Colonic mucosa (tissue), 4 donors: ENCODE results near the gene BICRAL. TPM values are rescaled to one million over a fixed set of nuclear protein-coding genes. Genes with fewer than 3 reads are reported as not detected.
"Not testable (repeated sequence)": the region's sequence is repeated elsewhere in the genome, so short reads cannot be mapped to it uniquely, and the experiment has no call there.

Source experiments
- DNase-seq: peaks from one replicate; pipeline ENCODE4 v3.0.0-alpha.2; 2020
- H3K27ac ChIP-seq: fragments of 200-600 bp; one replicate; pipeline ENCODE4 v1.8.0; 2021
- H3K27me3 ChIP-seq: fragments of 200-600 bp; one replicate; pipeline ENCODE4 v1.8.0; 2021
- H3K36me3 ChIP-seq: fragments of 200-600 bp; one replicate; pipeline ENCODE4 v1.8.0; 2021
- H3K4me1 ChIP-seq: fragments of 200-600 bp; one replicate; pipeline ENCODE4 v1.8.0; 2021; ENCODE audit warnings: mild to moderate bottlenecking
- H3K4me3 ChIP-seq: fragments of 200-600 bp; one replicate; pipeline ENCODE4 v1.8.0; 2021
- H3K9ac ChIP-seq, 2 donors: one replicate each; pipeline ENCODE4 v1.7.0; 2013; ENCODE audit warnings: control low read depth in 2 of 2, low read depth in 2 of 2, low read length in 2 of 2
- H3K9me3 ChIP-seq: fragments of 200-600 bp; one replicate; pipeline ENCODE4 v1.8.0; 2021
- intact Hi-C: fragments of 100-400 bp; cut with DNase I; formaldehyde crosslinking; loops from one replicate; pipeline ENCODE4 v1.14.1; 2022
- total RNA-seq, 2 donors: library from RNA; stranded (reverse); fragmentation: NEBNext Ultra II Directional in 1 of 2; extraction: Animal tissue kit (Norgen Biotek cat#: 25700) in 1 of 2; gene quantifications; one replicate each; pipeline ENCODE4 v1.2.1, GENCODE V29; 2021
- TF ChIP-seq, protein P1 (sequence below): fragments of 200-600 bp; IDR thresholded peaks from one replicate; pipeline ENCODE4 v1.8.0; 2022; ENCODE audit warnings: antibody characterized with exemption, mild to moderate bottlenecking
- donor health status: healthy.
- donor health status: DM: no; HTN: no; CAD: no.
- donor health status: DM: no; HTN: no; CAD: no.

BICRAL gene, protein sequence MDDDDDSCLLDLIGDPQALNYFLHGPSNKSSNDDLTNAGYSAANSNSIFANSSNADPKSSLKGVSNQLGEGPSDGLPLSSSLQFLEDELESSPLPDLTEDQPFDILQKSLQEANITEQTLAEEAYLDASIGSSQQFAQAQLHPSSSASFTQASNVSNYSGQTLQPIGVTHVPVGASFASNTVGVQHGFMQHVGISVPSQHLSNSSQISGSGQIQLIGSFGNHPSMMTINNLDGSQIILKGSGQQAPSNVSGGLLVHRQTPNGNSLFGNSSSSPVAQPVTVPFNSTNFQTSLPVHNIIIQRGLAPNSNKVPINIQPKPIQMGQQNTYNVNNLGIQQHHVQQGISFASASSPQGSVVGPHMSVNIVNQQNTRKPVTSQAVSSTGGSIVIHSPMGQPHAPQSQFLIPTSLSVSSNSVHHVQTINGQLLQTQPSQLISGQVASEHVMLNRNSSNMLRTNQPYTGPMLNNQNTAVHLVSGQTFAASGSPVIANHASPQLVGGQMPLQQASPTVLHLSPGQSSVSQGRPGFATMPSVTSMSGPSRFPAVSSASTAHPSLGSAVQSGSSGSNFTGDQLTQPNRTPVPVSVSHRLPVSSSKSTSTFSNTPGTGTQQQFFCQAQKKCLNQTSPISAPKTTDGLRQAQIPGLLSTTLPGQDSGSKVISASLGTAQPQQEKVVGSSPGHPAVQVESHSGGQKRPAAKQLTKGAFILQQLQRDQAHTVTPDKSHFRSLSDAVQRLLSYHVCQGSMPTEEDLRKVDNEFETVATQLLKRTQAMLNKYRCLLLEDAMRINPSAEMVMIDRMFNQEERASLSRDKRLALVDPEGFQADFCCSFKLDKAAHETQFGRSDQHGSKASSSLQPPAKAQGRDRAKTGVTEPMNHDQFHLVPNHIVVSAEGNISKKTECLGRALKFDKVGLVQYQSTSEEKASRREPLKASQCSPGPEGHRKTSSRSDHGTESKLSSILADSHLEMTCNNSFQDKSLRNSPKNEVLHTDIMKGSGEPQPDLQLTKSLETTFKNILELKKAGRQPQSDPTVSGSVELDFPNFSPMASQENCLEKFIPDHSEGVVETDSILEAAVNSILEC
- total RNA-seq: 10 to 100 TPM; 11.5 to 15.3 TPM

DNA sequence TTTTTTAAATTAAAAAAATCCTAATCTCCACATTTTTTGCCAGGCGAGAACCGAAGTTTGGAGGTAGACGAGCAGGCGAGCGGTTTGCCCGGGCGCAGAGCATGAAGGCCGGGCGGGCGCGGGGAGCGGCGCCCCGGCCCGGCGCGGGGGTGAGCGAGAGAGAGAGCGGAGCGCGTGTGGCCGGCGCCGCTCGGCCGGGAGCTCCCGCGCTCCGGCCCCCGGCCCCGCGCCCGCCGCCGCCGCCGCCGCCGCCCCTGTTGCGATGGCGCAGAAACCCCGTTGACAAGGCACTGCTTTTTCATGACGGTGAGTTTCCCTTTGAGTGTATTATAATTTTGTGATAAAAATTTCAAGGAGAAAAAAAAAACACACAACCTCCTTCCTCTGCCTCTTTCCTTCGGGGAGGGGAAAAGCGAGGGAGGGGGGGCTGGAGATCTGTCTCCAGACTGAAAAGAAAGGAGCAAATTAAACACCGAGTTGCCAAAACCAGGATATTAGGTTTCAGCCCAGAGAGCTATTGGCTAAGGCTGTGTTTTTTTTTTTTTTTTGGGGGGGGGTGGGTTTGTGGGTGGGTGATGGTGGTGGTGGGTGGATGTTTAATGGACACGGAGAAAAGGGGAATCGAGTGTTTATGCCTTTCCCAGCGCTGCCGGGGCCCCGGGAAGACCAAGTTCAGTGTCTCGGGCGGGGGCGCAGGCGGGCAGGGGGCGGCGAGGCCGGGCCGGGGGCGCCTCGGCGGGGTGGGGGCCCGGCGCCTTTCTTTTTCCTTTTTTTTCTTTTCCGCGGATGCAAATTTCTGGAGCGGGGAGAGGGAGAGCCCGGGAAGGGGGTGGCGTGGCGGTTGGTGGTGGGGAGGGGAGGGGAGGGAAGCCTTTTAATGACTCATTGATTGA is at the start of gene BICRAL:
BICRAL (plus strand) TSS at position 257 of the 893 bp plus-strand sequence. CDS start 39,971 bp downstream, outside the sequence.
- peak; percentile 62 for DNase-seq
- intact Hi-C loops: loop anchor here (10.0 kb wide), 1 partner anchor 63 kb away; no protein-coding TSS in a partner anchor
- Histone ChIP-seq H3K27ac (peak within 1 kb of the TSS; percentile 100), H3K36me3 (no peaks in the 10 kb centered on the region), H3K4me1 (peaks cover 9% of the 10 kb centered on the region), H3K4me3 (peak within 1 kb of the TSS; percentile 86), H3K27me3 (no peaks in the 10 kb centered on the region), H3K9ac (peak within 1 kb of the TSS; percentile 97 to 100), H3K9me3 (no peaks in the 10 kb centered on the region)
- TF ChIP-seq, protein P1, sequence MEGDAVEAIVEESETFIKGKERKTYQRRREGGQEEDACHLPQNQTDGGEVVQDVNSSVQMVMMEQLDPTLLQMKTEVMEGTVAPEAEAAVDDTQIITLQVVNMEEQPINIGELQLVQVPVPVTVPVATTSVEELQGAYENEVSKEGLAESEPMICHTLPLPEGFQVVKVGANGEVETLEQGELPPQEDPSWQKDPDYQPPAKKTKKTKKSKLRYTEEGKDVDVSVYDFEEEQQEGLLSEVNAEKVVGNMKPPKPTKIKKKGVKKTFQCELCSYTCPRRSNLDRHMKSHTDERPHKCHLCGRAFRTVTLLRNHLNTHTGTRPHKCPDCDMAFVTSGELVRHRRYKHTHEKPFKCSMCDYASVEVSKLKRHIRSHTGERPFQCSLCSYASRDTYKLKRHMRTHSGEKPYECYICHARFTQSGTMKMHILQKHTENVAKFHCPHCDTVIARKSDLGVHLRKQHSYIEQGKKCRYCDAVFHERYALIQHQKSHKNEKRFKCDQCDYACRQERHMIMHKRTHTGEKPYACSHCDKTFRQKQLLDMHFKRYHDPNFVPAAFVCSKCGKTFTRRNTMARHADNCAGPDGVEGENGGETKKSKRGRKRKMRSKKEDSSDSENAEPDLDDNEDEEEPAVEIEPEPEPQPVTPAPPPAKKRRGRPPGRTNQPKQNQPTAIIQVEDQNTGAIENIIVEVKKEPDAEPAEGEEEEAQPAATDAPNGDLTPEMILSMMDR: no peak

DNA sequence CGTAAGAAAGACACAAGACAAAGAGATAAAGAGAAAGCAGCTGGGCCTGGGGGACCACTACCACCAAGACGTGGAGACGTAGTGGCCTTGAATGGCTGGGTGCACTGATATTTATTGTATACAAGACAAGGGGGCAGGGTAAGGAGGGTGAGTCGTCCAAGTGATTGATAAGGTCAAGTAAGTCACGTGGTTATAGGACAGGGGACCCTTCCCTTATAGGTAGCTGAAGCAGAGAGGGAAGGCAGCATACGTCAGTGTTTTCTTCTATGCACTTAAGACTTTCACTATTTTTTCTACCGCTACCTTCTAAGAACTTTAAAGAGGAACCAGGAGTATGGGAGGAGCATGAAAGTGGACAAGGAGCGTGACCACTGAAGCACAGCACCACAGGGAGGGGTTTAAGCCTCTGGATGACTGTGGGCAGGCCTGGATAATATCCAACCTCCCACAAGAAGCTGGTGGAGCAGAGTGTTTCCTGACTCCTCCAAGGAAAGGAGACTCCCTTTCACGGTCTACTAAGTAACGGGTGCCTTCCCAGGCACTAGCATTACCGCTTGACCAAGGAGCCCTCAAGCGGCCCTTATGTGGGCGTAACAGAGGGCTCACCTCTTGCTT is 47.9 kb upstream of the BICRAL start:
- H3K9me3 ChIP-seq, H3K27me3 ChIP-seq, intact Hi-C loops, H3K36me3 ChIP-seq, H3K4me3 ChIP-seq, H3K9ac ChIP-seq, H3K4me1 ChIP-seq, H3K27ac ChIP-seq, DNase-seq: not testable (repeated sequence)

DNA sequence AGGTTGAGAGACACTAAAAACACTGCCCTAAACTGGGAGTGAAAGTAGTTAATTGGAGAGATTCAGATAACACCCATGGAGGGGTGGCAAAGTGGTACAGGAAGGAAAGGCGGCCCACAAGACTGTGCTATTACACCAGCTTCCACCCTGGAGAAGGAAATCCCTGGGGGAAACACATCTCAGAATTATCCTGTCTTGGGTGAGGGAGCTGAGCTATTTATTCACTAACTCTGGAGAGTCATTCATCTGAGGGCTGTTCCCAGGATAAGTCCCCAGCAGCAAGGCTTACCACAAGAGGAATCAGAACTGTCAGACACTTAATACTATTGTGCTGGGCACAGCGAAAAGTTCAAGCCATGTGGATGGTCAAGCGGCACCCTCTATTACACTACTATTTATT is 45.9 kb upstream of the BICRAL start:
- no peak for DNase-seq
- Histone ChIP-seq H3K9ac (no peak overlapping the region), H3K27me3 (no peaks in the 10 kb centered on the region), H3K4me1 (no peaks in the 10 kb centered on the region), H3K36me3 (no peaks in the 10 kb centered on the region), H3K9me3 (no peaks in the 10 kb centered on the region), H3K4me3 (no peak overlapping the region), H3K27ac (no peak overlapping the region)
- TF ChIP-seq, protein P1: no peak
- intact Hi-C loops: no loop called here

DNA sequence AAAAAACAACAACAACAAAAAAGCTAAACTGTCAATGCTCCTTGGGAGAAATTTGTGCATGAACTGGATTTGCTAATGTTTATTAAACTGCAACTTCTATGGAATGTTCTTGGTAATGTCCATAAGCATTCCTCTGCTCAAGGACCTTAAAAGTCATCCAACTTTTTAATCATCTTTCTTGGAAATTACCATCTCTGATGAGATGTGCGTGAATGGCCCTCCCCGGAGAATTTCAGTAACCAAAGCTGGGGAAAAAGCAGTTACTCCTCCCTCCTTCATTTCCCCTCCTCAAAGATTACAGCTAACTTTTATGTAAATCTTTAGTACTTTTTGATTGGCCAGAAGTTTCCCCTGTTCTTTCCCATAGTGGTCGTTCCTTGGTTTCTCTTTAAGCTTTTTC is 41.1 kb upstream of the BICRAL start:
- DNase-seq: no peak
- TF ChIP-seq, protein P1: no peak
- Histone ChIP-seq H3K4me3 (no peak overlapping the region), H3K36me3 (no peaks in the 10 kb centered on the region), H3K9me3 (no peaks in the 10 kb centered on the region), H3K9ac (no peak overlapping the region), H3K27me3 (no peaks in the 10 kb centered on the region), H3K4me1 (peaks cover 5% of the 10 kb centered on the region), H3K27ac (no peak overlapping the region)
- intact Hi-C loops: no loop called here

DNA sequence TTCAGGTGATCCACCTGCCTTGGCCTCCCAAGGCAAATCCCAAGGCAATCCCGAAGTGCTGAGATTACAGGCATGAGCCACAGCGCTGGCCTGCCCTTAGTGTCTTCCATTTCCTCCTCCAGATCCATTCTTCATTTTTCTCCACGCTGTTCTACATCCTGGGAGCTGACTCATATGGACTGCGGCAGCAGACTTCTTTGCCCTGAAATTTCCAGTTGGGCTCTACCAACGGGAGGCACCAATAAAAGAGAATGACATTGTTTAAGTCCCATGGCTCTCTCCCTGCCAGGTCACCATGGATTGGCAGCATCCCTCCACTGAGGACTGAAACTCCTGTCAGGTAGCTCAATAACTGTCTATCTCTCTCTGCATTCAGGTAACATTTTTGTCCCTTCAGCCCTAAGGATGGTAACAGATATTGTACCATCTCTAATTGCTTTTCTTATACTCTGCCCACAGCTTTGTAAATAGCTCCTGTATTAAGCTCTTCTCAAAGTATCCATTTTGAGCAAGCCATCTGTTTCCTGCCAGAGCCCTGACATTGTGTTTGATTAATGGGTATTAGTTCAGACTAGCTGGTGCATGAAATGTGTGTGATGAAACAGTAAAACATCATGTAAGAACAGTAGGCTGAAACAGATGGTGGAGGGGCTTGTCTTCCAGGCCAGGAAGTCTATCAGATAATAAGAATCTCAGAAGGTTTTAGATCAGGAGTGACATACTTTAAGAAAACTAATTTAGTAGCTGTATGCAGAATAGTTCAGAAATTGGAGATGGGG is 39.5 kb upstream of the BICRAL start:
- intact Hi-C loops: no loop called here
- Histone ChIP-seq H3K9ac (no peak overlapping the region), H3K4me3 (no peak overlapping the region), H3K27me3 (no peaks in the 10 kb centered on the region), H3K27ac (no peak overlapping the region), H3K36me3 (no peaks in the 10 kb centered on the region), H3K9me3 (no peaks in the 10 kb centered on the region), H3K4me1 (peaks cover 5% of the 10 kb centered on the region)
- TF ChIP-seq, protein P1: no peak
- DNase-seq: no peak
